HL-60 (cell line): ENCODE measurements around the gene PTPRD.

Experiments
- CTCF ChIP-seq: IDR thresholded peaks from one replicate; pipeline ENCODE4 v1.5.1; 2011; ENCODE audit warnings: low read length, control low read depth, inconsistent platforms; ENCODE audit not compliant: insufficient read depth
- GABPA ChIP-seq: IDR thresholded peaks from 2 replicates; pipeline ENCODE4 v1.6.1; 2012; ENCODE audit warnings: low read depth
- POLR2AphosphoS5 ChIP-seq: IDR thresholded peaks from 2 replicates; pipeline ENCODE4 v1.6.1; 2012; ENCODE audit warnings: low read depth
- REST ChIP-seq: IDR thresholded peaks from 2 replicates; pipeline ENCODE4 v1.6.1; 2012; ENCODE audit warnings: low read depth; ENCODE audit not compliant: insufficient replicate concordance
- SPI1 ChIP-seq: IDR thresholded peaks from 2 replicates; pipeline ENCODE4 v1.6.1; 2012; ENCODE audit warnings: low read depth, mild to moderate bottlenecking, borderline replicate concordance

GRCh38 chr9:8905731-8906130 lies 1707.1 kb downstream of the PTPRD start:
- TF ChIP-seq CTCF (no peak), POLR2AphosphoS5 (no peak), REST (no peak), GABPA (no peak), SPI1 (no peak)
